GM19395 (cell line): Measurements from ENCODE around the gene GJC3.
A peak's percentile ranks its signal among the peaks of the same experiment; 100 is the strongest.
"Not testable (repeated sequence)": the region's sequence is repeated elsewhere in the genome, so short reads cannot be mapped to it uniquely, and the experiment has no call there.

ENCODE experiments used
- ATAC-seq: cut with Tn5 transposase; IDR thresholded peaks from one replicate; pipeline ENCODE4 v1.9.1; 2021; ENCODE audit warnings: mild to moderate bottlenecking, moderate library complexity; ENCODE audit not compliant: unreplicated experiment

GJC3 gene

DNA sequence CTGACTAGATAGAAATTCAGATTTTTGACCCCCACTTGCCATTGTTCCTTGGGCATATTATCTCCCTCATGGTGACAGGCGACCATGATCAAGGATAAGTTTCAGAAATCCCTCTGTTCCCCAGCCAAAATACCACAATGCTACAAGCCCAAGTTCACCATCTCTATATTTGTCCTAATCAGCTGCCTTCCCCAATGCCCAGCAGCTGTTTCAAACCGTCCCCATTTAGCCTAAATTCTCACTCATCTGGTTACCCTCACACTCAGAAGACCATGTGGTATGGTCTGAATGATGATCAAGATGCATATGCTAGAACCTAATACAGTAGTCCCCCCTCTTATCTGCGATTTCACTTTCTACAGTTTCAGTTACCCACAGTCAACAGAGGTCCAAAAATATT, 956 bp upstream of the GJC3 start:
- no peak for ATAC-seq

DNA sequence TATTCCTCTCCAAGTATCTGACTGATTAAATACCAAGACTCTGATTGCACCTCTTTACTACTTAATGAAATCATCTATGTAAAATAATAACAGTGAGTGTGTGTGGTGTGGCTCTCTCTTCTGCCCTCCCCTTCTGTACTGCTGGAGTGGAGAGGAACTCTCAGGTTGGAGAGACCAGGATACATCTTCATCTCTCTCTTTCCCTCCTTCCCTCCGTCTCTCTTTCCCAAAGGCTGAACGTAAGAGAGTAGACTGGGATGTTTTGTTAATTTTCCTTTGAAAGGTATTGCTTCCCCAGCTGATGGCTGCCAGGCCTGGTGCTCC, 272 bp upstream of the GJC3 start:
- ATAC-seq, result no peak

DNA sequence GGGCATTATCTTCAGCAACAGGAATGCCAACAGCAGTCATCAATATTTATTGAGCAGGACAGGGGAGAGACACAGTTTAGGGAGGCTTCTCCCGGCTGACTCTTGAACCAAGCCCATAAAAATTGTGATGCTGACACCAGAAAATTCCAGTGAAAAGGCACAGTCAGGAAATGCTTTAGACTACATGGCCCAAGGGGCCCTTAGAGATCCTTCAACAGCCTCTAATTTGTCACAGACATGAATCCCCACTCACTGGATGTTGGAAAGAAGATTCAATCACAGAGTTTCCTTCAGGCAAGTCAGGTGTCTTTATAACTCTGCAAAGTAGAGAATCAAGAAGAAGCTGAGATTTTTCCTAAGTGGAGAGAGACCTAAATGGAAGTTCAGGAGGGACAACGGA, 1.2 kb downstream of the GJC3 start:
- ATAC-seq, result no peak

DNA sequence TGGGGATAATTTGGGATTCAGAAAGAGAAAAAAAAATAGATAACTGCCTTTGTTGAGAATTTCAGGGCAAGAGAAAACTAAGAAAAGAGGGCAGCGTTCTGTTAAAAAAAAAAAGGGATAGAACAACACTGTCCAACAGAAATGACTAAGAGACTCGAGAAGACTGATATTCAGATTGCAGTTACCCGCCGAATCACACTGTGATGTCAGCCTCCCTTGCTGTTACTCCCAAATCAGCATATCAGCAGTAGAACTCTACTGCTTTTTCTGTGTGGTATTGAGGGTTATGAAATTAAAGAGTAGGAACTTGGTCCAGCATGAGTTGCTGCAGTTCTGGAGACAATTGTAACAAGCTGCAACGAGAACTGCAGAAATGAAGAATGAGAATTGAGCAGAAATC, 1.9 kb downstream of the GJC3 start:
- ATAC-seq, result no peak

DNA sequence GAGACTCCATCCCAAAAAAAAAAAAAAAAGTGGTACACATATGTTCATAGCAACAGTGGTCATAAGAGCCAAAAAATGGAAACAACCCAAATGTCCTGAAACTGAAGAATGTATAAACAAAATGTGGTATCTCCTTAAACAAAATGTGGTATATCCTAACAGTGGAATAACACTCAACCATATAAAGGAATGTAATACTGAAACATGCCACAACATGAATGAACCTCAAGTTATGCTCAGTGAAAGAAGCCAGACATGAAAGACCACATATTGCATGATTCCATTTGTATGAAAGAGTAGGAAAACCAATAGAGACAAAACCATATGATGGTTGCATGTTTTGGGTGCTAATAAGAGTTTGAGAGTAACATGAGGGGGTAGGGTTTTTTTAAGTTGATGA, 3.1 kb downstream of the GJC3 start:
- ATAC-seq, result no peak

DNA sequence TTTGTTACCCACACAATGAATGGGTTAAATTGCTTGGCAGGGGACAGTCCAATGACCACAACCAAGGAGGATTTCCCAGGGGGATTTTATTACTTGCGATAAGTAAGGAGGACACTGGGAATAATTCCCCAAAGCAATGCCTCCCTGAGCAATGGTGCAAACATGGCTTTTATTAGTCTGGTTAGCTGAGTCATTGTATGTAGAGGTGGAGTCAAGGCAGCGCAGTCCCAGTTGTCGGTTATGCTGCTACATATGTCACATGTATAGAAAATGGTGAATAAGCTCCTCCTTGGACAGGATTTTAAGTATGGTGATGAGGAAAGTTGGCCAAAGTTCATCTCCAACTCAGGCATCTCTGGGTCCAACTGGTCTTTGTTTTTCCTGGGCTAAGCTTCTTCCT, 6.2 kb downstream of the GJC3 start:
- no peak for ATAC-seq

DNA sequence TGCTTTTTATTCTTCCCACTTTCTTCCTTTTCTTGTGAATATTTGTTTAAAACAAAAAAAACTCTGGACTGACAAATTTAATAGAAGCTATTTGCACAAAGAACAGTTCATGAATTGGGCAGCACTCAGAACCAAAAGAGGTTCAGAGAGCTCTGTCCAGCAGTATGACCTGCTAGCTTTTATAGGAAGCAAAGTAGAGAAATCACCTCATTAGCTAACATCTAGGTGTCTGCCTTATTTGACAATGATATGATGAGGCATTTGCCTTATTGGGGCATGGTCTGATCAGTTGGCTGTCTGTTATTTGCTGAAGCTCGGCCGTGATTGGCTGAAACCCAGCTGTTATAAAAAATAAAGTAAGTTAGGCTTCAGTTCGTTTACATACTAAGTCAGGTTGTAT, 9.3 kb downstream of the GJC3 start:
- no peak for ATAC-seq

DNA sequence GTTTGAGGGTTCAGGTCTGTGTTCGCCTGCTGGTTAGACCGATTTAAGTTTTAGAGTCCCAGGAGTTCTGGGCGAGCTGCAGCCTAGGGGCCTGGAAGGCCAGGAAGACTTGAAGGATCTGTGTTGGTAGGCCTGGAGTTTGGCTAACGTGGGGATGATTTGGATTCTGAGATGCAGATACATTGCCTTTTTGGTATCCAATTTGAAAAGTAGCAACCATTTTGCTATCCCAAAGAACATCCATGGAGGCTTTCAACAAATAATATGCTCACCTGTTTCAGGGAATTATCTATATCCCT, 9.7 kb downstream of the GJC3 start:
- ATAC-seq, result no peak

DNA sequence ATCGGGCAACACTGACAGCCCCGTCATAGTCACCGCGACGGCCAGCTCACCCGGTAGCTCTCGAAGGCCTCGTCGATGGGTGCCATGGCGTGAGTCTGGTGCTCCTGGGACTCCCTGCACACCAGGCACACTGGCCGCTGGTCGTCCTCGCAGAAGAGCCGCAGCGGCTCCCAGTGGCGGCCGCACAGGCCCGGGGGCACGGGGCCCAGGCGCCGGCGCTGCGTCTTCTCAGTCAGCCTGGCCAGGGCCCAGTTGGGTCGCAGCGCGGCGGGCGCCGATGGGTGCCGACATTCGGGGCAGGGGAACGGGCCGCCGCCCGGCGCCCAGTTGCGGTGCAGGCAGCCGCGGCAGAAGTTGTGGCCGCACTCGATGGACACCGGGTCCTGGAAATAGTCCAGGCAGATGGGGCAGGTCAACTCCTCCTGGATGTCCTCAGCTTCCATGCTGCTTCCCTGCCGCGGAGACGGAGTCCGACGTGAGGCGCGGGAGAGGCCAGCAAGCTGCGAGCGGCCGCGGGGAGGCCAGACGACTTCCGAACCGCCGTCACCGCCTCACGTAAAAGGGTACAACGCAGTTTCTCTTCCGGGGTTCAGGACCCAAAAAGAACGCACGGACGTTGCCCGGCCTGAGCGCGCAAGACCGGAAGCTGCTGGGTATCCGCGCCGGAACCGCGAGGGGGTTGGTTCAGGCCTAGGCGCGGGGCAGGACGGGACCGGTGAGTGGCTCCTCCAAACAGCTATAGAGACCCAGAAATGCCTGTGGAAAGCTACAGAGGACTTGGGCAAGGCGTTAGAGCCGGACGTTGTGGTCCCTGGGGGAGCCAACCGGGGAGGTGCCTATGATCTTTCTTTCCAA, 10.2 kb downstream of the GJC3 start, which contains the start of gene TRIM4:
Gene TRIM4, minus strand, starts transcription at position 572 of the 855 bp plus-strand sequence. Its CDS starts 129 bp downstream, at position 443.
- ATAC-seq, result peak; percentile 98

DNA sequence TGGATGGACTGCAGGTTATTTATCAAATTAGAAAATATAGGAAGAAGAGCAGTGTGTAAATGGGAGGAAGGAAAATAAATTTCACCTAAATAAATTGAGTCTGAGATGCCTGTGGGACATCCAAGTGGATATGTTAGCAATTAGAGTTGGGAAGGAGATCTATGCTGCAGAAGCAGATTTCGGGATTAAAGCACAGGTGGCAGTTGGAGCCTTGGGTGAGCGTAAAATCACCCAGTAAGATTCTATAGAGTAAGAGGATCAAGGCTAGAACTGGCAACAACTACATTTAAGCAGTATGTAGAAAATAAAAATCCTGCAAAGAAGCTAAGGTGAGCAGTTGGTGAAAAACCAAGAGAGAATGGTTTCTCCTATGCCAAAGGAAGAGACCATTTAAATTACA, 18.4 kb downstream of the GJC3 start:
- no peak for ATAC-seq

DNA sequence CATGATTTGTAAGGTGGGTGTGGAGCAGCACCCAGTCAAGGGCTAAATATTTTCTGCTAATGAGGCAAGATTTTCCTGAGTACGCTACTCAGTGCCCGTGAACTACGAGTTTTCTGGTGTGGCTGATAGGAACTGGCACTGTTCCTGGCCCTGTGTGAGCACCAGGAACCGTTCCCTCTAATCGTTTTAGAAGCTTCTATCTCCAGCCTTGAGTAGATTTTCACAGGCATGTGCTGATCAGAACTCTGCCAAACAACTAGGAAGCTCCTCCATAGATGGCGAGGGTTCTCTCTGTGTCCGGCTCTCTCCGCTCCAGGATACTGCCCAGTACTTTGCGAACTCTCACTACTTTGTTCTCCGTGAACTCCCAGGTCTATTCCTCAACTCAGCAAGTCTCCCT, 27.8 kb downstream of the GJC3 start:
- no peak for ATAC-seq

DNA sequence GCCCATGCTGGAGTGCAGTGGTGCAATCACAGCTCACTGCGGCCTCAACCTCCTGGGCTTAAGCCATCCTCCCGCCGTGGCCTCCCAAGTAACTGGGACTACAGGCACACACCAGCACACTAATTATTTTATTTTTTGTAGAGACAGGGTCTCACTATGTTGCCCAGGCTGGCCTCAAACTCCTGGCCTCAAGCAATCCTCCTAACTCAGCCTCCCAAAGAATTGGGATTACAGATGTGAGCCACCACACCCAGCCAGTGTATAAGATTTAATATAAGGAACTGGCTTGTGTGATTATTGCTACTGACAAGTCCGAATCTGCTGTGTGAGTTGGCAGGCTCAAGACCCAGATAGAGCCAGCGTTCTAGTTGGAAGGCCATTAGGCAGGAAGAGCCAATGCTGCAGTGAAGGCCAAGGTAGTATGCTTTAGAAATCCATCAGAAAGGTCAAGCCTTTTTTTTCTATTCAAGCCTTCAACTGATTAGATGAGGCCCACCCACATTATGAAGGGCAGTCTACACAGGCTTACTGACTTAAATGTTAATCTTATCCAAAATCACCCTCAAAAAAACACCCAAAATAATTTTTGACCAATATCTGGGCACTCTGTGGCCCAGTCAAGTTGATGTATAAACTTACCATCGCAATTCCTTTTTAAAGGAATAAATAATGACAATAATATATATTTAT, 29.4 kb downstream of the GJC3 start:
- ATAC-seq, result no peak

DNA sequence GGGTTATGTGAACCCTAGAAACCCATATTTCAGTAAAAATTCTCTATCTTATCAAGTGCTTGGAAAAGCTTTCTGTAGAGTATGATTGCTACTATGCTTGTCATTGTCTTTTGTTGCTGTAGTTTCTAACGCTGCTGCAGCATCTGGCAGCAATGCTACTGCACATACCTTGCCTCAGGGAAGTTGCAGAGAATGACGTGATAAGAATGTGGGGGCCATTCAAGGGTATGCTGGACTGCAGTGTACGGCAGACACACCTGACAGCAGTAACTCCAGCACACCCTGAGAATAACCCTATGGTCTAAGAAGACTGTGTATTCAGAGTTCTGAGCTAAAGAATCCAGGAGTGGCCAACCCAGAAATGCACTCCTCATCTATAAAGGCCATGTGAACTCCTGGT, 30.6 kb downstream of the GJC3 start:
- ATAC-seq, result no peak

DNA sequence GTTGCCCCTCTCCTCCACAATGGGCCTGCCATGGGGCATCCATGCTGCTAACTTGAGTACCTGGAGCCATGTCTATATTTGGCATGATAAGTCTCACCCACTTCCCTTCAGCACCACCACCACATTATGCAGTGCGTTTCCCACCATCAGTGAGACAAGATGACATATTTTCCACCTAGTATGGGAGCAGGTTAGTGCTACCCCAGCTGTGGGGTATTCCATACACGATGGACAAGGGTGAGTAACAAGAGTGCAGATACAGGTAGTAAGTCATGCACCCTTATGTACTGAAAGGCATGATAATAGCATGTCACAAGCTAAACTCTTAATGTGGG, 31.4 kb downstream of the GJC3 start:
- ATAC-seq, result no peak

DNA sequence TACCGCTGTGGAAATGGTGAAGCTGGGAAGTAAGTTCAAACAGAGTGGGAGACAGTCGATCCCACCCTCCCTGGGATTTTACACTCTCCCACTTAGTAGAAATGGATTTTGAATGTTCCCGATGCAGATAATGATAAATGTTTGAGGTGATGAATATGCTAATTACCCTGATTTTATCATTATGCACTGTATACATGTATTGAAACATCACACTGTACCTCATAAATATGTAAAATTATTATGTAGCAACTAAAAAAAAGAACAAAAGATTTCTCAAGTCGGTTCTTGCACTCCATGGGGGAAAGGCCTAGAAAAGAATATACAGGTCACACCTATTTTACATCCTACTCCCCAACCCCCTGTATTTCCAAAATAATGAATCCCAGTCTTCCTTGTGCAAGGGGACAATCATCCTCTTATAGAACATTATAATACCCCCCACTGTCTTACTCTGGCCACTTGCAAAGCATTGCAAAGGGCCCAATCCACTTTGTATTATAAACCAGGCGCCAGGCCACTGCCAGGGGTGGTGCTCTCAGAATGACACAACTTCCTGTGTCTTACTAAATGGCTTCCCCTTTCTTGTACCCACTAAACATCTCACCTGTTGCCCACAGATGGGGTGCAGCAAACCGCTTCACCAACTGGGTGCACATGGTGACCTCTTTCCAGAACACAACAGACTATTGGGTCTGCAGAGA, 31.9 kb downstream of the GJC3 start:
- no peak for ATAC-seq

DNA sequence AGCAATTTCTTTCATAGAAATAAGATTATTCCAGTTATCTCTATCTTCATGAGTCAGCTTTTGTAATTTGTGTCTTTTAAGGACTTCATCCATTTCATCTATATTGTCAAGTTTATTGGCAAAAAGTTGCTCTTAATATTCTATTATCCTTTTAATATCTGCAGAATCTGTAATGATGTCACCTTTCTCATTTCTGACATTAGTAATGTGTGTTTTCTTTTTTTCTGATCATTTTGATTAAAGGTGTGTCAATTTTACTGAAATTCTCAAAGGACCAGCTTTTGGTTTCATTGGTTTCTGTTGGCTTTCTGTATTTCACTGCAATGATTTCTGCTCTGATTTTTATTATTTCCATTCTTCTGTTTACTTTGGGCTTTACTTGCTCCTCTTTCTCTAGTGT, 34.7 kb downstream of the GJC3 start:
- ATAC-seq, result no peak

DNA sequence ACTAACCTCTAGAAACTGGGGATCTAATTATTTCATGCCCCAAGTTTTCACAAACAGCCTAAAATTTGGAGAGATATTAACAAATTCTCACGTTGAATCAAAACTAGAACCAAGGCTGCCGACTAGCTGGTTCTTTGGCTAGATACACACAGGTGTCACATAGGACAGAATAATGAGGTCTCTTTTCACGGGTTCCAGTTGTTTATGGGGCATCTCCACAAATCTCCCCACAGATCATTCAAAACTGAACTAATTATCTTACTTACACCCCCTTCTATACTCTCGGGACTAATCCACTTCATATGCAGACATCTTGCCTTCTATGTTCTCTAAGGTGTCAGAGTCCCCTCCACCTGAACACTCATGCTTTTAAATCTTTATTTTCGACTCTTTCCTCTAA, 36.1 kb downstream of the GJC3 start:
- no peak for ATAC-seq

DNA sequence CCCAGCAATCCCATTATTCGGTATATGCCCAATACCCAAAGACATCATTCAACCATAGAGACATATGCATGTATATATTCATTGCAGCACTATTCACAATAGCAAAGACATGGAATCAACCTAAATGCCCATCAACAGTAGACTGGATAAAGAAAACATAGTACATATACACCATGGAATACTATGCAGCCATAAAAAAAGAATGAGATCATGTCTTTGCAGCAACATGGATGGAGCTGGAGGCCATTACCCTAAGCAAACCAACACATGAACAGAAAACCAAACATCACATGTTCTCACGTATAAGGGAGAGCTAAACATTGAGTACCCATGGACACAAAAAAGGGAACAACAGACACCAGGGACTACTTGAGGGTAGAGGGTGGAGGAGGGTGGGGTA, 39.1 kb downstream of the GJC3 start:
- ATAC-seq, result not testable (repeated sequence)

DNA sequence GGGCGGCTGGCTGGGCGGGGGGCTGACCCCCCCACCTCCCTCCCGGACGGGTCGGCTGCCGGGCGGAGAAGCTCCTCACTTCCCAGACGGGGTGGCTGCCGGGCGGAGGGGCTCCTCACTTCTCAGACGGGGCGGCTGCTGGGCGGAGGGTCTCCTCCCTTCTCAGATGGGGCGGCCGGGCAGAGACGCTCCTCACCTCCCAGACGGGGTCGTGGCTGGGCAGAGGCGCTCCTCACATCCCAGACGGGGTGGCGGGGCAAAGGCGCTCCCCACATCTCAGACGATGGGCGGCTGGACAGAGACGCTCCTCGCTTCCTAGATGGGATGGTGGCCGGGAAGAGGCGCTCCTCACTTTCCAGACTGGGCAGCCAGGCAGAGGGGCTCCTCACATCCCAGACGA, 41.1 kb downstream of the GJC3 start:
- not testable (repeated sequence) for ATAC-seq

DNA sequence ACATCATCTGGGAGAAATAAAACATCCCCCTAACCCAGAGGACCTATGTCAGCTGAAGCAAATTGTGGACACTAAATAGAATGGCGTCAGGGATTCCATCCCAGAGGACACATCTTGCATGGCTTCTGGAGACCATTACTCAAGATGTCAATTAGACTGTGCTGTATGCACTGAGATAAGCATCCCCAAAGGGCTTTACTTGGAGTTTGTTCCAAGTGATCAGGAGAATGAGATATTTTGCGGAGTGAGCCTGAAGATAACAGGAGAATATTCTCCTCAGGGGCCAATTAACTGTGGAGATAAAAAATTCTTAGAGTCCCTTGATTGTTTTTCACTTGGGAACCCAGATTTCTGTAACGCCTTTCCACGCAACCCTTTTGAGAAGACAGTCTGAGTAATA, 48.0 kb downstream of the GJC3 start:
- ATAC-seq, result no peak

DNA sequence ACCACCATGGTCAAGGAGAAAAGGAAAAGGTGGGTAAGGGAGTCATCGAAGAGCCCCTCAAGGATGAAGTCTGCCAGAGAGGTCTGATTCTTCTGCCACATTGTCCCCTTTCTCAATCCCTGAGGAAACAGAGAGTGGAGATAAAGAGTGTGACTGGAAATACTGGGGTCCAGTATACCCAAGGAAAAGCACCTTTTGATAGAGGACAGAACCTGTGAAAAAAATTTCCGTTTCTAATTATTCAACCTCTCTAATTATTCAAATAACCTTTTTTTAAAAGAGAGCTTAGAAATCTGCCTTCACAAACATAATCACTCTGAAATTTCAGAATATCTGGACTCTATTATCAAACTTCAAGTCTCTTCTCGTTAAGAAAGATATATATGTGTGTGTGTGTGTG, 52.5 kb downstream of the GJC3 start, which contains the start of gene OR2AE1:
Gene OR2AE1, minus strand, starts transcription at position 101 of the 400 bp plus-strand sequence. Its CDS starts 0 bp downstream, at position 101.
- ATAC-seq, result no peak

DNA sequence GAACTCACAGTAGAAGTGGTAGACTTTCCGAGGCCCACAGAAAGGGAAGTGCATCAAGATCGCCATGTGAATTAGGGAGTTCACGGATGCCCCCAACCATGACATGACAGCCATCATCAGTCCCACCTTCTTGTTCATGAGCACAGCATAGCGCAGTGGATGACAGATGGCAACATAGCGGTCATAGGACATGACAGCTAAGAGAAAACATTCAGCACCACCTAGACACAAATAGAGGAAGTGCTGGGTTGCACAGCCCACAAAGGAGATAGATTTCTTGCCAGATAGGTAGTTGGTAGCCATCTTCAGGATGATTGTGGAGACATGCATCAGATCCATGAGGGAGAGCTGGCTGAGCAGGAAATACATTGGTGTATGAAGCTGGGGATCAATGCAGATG, 52.9 kb downstream of the GJC3 start:
- no peak for ATAC-seq
